T-helper 1 cell treated with Interleukin-12 subunit alpha and Interleukin-12 subunit beta and Interleukin-4 antibody, amounts not matched to agents 30 ng/mL and 1 ng/mL, for 36 hours (primary cell): Measurements from ENCODE around the gene RAPGEF4. TPM values are rescaled to one million over a fixed set of nuclear protein-coding genes. Genes with fewer than 3 reads are reported as not detected.
"Not testable (repeated sequence)": the region's sequence is repeated elsewhere in the genome, so short reads cannot be mapped to it uniquely, and the experiment has no call there.

Experiments
- intact Hi-C: fragments of 100-400 bp; cut with micrococcal nuclease; formaldehyde crosslinking; loops from one replicate; pipeline ENCODE4 v1.15.1; 2024
- total RNA-seq: library from RNA; stranded (reverse); gene quantifications from 2 replicates; pipeline ENCODE4 v1.2.3, GENCODE V29; 2022

RAPGEF4 gene
- total RNA-seq, 1 donor from 2014 or later, result 1.0 TPM

DNA sequence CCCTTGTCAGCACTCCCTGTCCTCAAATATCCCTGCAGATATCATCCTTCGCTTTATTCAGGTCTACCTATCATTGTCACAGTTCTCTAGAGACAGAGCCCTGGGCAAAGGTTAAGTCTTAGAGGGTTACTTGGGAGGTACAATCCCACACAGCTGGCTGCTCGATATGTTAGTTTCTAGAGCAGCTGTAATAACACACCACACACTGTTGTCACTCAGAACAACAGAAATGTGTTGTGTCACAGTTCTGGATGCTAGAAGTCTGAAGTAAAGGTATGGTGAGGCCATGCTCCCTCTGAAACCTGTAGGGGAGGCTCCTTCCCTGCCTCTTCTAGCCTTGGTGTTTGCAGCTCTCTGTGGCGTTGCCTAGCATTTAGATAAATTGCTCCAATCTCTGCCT is 9.9 kb upstream of the RAPGEF4 start:
- intact Hi-C loops, result no loop called here

DNA sequence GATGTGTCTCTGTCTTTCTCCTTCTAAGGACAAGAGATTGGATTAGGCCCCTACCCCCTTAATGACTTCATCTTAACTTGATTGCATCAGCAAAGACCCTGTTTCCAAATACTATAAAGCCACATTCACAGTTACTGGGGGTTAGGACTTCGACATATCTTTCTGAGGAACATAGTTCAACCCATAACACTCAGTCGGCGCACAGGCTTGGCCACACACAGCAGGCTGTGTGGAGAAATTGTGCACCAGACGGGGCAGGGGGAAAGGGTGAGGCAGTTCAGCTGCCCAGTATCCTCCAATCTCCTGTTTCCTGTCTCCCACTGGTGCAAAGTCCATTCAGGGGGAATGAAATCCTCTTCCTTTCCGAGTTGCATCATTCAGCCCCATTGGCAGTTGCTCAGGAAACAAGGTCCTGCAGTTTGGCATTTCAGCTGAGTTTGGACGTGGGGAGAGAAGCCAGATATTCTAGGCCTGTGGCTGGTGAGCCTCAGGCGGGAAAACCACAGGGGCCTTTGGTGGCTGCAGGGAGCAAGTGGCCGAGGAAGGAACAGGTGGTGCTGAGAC is 9.4 kb upstream of the RAPGEF4 start:
- intact Hi-C loops, result no loop called here

DNA sequence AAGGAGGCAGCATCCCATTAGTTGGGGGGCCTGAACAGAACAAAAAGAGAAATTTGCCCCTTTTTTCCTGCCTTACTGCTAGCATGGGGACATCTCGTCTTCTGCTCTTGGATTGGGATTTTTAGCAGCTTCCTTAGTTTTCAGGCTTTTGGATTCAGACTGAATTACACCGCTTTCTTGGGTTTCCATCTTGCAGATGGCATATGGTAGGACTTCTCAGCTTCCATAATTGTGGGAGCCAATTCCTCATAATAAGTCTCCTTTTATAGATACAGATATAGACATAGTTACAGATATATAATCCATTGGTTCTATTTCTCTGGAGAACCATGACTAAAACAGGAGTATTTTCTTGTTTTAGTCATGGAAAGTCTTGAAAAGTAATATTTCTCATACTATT is 5.2 kb upstream of the RAPGEF4 start:
- intact Hi-C loops, result no loop called here

DNA sequence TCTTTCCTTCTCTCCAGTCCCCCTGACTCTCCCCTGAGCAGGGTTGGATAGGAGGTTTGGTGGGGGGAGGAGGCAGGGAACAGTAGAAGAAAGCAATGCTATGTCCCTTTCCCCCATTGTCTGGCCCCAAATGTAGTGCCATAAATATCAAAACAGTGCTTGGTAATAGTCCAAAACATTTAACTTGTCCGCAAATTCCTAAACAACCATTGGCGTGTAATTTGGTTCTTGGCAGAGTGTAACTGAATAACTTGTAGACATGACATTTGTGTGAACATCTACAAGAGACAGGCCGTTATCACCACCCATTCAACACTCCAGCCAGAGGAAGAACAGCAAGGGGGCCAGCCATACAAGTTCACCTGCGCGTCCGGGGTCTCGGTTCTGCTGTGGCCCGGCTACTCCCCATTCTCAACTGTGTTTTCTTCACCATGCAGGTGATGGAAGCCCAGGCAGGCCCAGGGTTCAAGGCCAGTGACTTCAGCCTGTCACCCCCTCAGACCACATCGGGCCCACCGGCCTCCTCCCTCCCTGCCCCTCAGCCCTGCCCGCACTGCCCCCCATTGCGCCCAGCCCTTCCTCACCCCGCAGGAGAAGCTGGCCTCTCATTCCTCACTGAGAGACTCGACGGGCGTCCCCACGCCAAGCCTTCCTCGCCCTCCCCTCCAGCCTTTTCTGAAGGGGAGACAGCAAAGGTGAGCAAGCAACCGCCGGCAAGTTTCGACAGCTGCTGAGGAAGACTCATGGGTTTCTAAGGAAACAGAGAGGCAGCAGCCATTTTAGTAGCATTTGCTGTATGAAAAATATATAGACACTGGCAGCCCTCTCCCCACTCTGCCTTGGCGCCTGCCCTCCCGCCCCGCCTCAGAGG is 699 bp upstream of the RAPGEF4 start:
- intact Hi-C loops, result no loop called here

DNA sequence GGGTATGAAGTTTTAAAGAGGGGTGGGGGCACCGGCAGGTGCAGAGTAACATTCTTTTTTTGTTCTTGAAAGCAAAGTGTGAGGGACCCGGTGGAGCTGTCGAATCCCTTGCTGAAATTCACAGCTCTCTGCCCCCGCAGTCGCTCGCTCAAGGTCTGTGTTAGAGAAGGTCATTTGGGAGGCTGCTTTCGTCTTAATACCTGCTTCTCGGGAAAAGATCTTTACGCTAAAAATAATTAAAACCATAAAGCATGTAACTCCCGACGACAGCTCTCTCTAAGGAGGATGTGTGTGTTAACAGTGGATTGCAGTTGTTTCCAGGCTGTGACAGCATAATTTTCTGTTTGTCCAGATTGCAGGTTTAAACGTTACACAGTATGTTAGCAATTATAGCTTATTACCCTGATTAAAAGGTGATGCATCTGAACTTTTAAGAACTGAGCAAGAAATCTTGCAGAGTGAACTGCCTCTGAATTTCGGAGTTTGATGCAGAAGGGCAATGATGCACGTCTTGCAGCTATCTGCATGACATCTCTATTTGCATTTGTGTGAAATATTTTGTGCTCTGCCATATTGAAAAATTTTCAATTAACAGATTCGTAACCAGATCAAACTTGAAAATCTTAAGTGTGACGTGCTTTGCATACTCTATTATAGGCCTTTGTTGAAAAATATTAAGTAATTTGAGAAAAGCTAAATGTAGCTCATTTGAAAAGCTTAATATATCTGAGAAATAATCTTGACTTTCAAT is 954 bp downstream of the RAPGEF4 start:
- intact Hi-C loops, result no loop called here

DNA sequence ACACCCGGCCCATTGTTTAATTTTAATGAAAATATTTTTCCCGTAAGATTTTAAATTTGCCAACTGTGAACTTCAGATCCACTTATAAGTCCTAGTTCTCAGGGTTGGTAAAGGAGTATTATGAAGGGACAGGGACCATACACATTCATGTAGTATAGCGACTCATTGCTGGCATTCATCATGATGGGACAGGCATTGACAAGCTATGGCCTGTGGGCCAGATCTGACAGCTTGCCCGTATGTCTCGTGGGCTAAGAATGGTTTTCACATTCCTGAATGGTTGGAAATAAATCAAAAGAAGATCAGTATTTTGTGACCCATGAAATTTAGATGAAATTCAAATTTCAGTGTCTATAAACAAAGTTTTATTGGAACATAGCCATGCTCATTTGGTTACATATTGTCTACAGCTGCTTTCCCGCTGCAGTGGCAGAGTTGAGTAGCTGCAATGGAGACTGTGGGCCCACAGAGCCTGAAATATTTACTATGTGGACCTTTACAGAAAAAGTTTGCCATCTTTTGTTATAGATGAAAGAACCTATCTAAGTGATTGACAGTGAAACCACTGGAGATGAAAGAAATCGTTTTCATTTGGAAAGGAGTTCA is 4.1 kb downstream of the RAPGEF4 start:
- intact Hi-C loops, result no loop called here

DNA sequence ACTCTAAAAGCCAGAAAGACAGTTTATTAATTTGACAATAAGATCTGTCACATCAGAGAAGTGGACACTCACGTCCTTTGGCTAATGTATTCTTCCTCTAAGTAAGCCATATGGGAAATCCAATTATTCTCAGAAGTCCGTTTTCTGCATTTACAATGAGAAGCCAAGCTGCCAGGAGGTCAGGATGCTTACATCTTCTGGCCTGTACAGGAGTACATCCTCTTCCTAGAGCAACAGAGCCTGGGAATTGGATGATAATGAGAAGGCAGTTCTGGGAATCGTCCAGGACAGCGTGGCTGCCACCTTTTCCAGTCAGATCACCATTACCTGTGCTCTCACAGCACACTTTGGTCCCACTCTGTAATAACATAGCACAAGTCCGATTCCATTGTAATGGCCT is 5.2 kb downstream of the RAPGEF4 start:
- intact Hi-C loops, result no loop called here

DNA sequence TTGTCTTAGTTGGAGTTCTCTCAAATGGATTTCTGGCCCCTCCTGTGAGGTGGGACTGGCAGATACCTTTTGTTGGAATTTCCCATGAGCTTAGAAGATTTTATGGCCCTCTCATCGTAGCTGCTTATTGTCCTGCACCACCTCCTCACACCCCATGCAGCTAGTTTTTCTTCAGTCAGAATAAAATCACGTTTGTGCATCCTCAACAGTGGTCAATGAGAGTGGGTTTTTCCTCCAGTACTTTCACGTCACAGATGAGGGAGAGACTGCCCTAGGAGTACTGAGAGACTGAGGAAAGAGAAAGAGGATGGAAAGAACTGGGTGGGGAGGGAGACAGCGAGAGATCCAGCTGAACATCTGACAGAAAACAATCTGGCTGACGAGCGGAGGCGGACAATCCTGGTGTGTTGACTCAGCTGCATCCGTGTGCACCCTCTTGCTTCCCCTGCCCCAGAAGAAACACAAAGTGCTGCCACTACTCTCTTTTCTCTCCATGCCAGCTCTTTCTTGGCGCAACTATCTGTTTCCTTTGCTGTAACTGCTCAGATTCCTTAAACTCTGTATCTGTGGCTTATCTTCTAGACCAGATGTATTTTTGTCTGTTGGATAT is 7.4 kb downstream of the RAPGEF4 start:
- intact Hi-C loops, result no loop called here

DNA sequence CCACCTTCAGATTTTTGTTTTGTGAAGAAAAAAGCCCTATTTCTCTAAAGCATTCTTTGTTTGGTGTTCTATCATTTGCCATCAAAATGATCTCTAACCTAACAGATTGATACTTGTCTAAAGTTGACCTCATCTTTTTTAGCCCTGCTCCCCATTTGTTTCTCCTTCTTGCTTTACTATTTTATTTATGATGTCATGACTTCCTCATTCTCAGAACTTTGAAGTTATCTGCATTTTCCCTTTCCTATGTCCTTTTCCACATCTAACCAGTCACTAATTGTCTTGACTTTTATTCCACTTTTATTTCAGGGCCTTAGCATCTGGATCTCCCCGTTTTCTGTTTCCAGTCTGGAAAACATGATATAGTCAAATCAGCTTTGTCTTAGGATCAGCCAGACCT is 8.3 kb downstream of the RAPGEF4 start:
- intact Hi-C loops, result no loop called here

DNA sequence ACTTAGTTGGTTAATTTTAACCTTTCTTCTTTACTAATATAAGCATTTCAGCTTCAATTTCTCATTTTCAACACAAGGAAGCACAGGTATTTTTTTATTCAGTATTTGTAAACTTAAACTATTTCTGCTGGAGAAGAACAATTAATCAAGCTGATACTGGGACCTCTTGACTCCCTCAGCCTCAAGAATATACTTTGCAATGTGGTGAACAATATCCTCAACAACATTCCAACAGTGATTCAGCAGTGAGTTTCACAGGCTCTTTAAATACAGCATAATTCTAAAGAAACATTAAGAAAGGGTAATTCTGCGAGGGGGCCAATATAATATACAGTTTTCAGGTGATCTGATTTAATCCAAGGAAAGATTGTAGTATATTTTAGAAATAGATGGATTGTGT is 10.0 kb downstream of the RAPGEF4 start:
- intact Hi-C loops, result no loop called here

DNA sequence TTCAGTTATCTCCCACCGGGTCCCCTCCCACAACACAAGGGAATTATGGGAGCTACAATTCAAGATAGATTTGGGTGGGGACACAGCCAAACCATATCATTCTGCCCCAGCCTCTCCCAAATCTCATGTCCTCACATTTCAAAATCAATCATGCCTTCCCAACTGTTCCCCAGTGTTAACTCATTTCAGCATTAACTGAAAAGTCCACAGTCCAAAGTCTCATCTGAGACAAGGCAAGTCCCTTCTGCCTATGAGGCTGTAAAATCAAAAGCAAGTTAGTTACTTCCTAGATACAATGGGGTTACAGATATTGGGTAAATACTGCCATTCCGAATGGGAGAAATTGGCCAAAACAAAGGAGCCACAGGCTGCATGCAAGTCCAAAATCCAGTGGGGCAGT is 12.9 kb downstream of the RAPGEF4 start:
- intact Hi-C loops, result not testable (repeated sequence)

DNA sequence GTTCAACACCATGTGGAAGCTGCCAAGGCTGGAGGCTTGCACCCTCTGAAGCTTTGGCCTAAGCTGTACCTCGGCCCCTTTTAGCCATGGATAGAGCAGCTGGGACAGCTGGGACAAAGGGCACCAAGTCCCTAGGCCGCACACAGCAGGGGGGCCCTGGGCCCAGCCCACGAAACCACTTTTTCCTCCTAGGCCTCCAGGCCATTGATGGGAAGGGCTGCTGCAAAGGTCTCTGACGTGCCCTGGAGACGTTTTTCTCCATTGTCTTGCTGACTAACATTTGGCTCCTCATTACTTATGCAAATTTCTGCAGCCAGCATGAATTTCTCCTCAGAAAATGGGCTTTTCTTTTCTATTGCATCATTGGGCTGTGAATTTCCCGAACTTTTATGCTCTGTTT is 13.7 kb downstream of the RAPGEF4 start:
- intact Hi-C loops, result no loop called here

DNA sequence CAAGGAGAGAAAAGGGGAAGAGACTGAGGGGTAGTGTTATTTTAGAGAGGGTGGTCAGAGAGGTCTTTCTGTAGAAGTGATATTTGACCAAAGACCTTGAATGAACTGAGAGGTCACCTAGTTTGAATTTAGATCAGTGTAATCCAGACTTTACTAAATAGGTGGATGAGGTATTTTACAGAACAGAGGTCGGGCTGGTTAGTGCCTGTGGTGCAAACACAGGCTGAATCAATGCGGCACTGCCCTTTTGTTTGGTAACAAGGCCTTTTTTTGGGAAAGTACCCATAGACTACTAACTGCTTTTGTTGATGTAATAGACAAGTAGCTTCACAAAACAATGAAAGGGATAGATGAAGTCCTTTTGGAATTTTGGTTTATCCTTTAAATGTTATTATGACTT is 15.9 kb downstream of the RAPGEF4 start:
- intact Hi-C loops, result no loop called here

DNA sequence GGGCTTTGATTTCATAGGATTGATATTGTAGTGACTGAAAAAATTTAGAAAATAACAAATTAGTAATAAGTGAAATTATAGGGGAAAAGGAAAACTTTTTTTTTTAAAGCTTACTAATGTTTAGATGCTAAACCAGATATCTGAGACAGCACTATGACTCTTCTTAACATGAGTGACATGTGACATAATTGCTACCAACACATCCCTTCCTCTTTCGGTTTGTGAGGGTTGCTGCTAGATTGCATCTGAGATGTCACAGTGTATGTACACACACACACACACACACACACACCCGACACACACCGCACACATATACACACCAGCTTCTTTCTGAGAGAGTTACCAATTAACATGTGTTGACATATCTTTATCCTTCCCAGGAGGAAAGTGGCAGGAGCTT is 18.0 kb downstream of the RAPGEF4 start:
- intact Hi-C loops, result no loop called here

DNA sequence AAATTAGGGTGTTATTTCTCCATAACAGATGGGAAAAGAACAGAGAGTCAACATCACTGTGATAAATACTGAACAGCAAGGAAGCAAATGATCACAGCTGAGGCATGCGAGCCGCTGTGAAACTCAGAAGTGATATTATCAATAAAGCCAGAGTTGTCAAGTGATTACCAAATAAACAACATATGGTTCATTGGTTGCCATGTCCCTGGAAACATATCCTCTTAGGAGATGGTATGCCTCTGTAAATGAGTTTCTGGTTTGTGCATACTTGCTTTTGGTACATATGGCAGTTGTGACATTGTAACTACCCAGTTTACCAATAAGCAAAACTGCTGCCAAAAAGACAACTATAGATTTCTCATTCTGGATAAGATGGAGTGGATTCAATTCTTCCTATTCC is 23.8 kb downstream of the RAPGEF4 start:
- intact Hi-C loops, result no loop called here

DNA sequence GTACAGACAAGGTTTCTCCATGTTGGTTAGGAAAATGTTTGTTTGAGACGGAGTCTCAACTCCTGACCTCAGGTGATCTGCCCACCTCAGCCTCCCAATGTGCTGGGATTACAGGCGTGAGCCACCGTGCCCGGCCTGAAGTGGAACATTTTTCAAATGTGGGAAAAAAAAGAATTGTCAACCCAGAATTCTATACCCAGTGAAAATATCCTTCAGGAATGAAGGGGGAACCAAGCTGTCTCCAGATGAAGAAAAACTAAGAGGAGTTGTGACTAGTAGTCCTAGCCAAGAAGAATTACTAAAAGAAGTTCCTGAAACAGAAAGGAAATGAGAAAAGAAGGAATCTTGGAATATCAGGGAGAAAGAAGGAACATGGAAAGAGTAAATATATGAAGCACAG is 25.7 kb downstream of the RAPGEF4 start:
- intact Hi-C loops, result no loop called here

DNA sequence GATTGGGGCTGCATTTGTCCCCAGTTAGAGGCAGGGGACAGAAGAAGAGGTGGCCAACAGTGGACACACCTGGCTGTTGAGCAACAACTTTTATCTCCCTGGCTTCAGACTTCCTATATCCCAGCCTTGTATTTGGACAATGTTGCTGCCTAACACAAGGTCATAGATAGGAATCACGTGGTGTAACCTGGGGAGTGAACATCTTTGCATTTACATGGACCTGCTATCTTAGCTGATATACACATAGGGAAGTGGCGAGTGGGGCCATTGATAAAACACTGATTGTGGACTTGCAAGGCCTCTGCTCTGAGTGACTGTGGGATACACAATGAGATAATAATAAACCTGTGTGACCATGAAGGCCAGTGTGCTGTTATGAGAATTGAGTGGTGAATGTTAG is 26.9 kb downstream of the RAPGEF4 start:
- intact Hi-C loops, result no loop called here

DNA sequence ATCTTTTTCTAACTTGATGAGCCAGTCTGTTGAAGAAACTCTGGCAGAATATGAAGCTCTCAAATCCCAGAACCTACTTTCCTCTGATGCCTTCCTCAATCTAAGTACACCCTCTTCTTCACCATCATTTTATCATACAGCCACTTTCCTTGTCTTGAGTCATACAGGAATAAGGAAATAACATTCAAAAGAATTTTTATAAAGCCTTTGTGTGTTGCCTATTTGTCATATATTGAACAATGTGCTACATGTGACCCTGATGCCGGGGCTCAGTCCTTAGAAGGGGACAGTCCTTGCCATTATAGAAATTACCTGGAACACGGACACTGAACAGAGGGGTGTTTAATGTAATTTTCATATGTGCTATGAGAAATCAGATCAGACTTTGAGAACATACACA is 27.4 kb downstream of the RAPGEF4 start:
- intact Hi-C loops, result no loop called here

DNA sequence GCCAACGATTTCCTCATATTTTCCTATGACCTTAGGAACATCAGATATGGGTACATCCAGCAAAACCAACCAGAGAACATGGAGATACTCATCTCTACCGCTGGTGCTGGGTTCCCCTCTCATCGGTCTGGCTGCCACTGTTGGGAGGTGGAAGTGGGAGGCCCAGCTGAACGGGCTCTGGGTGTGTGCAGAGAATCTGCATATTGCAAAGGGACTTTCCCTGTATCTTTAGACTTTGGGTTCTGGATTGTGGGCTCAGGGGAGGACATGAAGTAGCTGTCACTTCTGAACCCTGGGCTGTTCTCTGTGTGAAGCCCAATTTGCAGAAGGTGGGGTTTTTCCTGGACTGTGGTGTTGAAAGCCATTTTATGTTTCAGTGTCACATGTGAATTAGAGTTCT is 30.0 kb downstream of the RAPGEF4 start:
- intact Hi-C loops, result no loop called here

DNA sequence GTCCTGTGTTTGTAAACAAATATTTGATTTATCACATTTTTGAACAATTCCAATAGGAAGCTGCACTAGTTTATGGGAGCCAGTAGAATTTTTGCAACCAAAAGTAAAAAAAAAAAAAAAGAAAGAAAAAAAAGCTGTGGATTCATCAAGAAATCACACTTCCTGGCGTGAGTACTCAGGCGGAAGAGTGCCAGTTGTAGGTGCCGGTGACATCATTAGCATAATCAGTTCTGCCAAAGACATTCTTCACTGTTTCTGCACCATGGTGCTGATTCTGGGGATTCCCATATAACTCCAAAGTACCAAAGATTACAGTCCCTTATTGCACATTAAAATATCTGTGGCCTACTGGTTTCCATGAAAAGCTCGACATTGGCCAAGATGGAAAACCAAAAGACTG is 32.8 kb downstream of the RAPGEF4 start:
- intact Hi-C loops, result no loop called here

DNA sequence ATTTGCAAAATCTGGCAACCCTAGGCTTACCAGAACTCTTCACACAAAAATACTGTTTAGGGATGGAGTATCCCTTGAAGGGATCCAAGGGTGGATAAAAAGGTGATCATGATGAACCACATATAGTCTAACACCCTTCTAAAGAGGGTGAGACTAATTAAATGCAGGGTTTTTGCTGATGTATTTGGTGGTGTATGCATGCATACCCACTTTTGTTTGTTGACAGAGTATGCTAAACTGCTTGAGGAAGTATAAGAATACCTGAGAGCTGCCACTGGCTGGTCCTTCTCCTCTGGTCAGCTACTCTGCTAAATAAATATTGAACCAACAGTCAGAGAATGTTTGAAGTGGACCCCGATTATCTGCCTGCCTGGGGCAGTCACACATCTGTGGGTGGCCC is 34.2 kb downstream of the RAPGEF4 start:
- intact Hi-C loops, result no loop called here

DNA sequence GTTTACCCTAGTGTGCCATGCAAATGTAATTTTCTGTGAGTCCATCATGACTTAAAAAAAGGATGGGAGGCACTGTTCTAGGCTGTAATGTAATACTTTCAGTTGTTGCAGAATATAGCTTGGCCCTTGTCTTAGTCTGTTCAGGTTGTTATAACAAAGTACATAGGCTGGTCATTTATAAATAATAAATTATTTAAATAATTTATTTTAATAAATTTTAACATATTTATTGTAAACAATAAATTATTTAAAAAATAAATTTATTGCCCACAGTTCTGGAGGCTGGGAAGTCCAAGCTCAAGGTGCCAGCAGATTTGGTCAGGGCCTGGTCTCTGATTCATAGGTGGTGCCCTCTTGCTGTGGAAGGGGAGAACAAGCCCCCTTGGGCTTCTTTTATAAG is 35.2 kb downstream of the RAPGEF4 start:
- intact Hi-C loops, result no loop called here
